Osteocyte (in vitro differentiated cells): Measurements from ENCODE around the gene DPP8. TPM values are rescaled to one million over a fixed set of nuclear protein-coding genes. Genes with fewer than 3 reads are reported as not detected.

ENCODE experiments used
- DNase-seq: peaks from one replicate; pipeline ENCODE4 v3.0.0; 2021; ENCODE audit warnings: mixed read lengths; ENCODE audit not compliant: unreplicated experiment; ENCODE audit errors: extremely low spot score
- H3K27ac Mint-ChIP-seq: one replicate; pipeline ENCODE4 v1.8.0; 2021; ENCODE audit warnings: mild to moderate bottlenecking, mixed read lengths; ENCODE audit not compliant: unreplicated experiment
- H3K27me3 Mint-ChIP-seq: one replicate; pipeline ENCODE4 v1.8.0; 2021; ENCODE audit warnings: mixed read lengths; ENCODE audit not compliant: unreplicated experiment
- H3K36me3 Mint-ChIP-seq: one replicate; pipeline ENCODE4 v1.8.0; 2021; ENCODE audit warnings: mixed read lengths; ENCODE audit not compliant: unreplicated experiment
- H3K4me1 Mint-ChIP-seq: one replicate; pipeline ENCODE4 v1.8.0; 2021; ENCODE audit warnings: mixed read lengths; ENCODE audit not compliant: unreplicated experiment
- H3K4me3 Mint-ChIP-seq: one replicate; pipeline ENCODE4 v1.8.0; 2021; ENCODE audit warnings: mild to moderate bottlenecking, moderate library complexity, mixed read lengths; ENCODE audit not compliant: unreplicated experiment
- H3K9me3 Mint-ChIP-seq: one replicate; pipeline ENCODE4 v1.8.0; 2021; ENCODE audit warnings: mixed read lengths; ENCODE audit not compliant: unreplicated experiment
- total RNA-seq: library from RNA; stranded (reverse); gene quantifications from 2 replicates; pipeline ENCODE4 v1.2.1, GENCODE V29; 2021
- TF ChIP-seq, protein P1 (sequence below): fragments of 200-600 bp; sonication (generic); IDR thresholded peaks from 2 replicates; pipeline ENCODE4 v1.5.0; 2021; ENCODE audit warnings: antibody characterized with exemption, mild to moderate bottlenecking, moderate library complexity

DPP8 gene
- total RNA-seq, 1 donor from 2014 or later: 34.2 TPM

GRCh38 chr15:65547841-65548240, 30.4 kb upstream of the DPP8 start:
- TF ChIP-seq, protein P1, sequence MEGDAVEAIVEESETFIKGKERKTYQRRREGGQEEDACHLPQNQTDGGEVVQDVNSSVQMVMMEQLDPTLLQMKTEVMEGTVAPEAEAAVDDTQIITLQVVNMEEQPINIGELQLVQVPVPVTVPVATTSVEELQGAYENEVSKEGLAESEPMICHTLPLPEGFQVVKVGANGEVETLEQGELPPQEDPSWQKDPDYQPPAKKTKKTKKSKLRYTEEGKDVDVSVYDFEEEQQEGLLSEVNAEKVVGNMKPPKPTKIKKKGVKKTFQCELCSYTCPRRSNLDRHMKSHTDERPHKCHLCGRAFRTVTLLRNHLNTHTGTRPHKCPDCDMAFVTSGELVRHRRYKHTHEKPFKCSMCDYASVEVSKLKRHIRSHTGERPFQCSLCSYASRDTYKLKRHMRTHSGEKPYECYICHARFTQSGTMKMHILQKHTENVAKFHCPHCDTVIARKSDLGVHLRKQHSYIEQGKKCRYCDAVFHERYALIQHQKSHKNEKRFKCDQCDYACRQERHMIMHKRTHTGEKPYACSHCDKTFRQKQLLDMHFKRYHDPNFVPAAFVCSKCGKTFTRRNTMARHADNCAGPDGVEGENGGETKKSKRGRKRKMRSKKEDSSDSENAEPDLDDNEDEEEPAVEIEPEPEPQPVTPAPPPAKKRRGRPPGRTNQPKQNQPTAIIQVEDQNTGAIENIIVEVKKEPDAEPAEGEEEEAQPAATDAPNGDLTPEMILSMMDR: no peak
- H3K9me3 Mint-ChIP-seq: no peaks in the 10 kb centered on the region
- no peak overlapping the region for H3K27ac Mint-ChIP-seq
- H3K4me3 Mint-ChIP-seq: no peak overlapping the region
- H3K4me1 Mint-ChIP-seq: peaks cover 24% of the 10 kb centered on the region
- DNase-seq: no peak
- no peaks in the 10 kb centered on the region for H3K27me3 Mint-ChIP-seq
- H3K36me3 Mint-ChIP-seq: peaks cover 1% of the 10 kb centered on the region

DNA sequence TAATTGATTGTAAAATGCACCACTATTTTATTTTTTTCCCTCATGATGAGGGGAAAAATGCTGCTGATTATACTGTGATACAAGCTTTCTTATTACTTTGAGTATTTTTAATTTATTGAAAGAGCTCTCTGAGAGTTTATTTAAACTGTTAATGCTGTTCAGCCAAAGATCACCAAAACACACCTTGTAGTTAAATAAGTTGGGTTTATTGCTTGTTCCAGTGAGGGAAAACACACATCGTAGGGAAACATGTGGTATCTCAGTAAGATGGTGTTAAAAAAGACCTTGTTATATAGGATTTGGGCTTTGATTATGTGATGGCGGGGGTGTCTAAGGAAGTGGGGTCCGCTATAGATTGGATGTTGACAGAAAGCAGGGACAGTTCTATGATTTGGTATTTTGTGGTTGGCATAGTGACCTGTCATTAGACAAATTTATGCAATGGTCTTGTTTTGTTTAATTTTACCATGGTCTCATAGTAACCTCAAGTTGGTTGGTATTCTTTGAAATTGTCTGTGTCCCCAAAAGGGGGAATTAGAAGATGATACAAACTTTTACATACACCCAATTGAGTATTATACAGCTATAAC, 23.8 kb upstream of the DPP8 start:
- Mint-ChIP-seq H3K9me3 (no peaks in the 10 kb centered on the region), H3K4me1 (peaks cover 8% of the 10 kb centered on the region), H3K4me3 (no peak overlapping the region), H3K27ac (no peak overlapping the region), H3K27me3 (no peaks in the 10 kb centered on the region), H3K36me3 (peaks cover 2% of the 10 kb centered on the region)
- TF ChIP-seq, protein P1: no peak
- DNase-seq: no peak

GRCh38 chr15:65540314-65540713, 22.8 kb upstream of the DPP8 start:
- DNase-seq: no peak
- Mint-ChIP-seq H3K27ac (no peak overlapping the region), H3K27me3 (no peaks in the 10 kb centered on the region), H3K4me3 (no peak overlapping the region), H3K36me3 (peaks cover 2% of the 10 kb centered on the region), H3K4me1 (peaks cover 11% of the 10 kb centered on the region), H3K9me3 (no peaks in the 10 kb centered on the region)
- TF ChIP-seq, protein P1: no peak

GRCh38 chr15:65535192-65535591, 17.7 kb upstream of the DPP8 start:
- Mint-ChIP-seq H3K27ac (no peak overlapping the region), H3K4me1 (peaks cover 47% of the 10 kb centered on the region), H3K27me3 (no peaks in the 10 kb centered on the region), H3K4me3 (no peak overlapping the region), H3K9me3 (no peaks in the 10 kb centered on the region), H3K36me3 (peaks cover 2% of the 10 kb centered on the region)
- TF ChIP-seq, protein P1: no peak
- DNase-seq: no peak

GRCh38 chr15:65533057-65533756, 15.7 kb upstream of the DPP8 start:
- no peaks in the 10 kb centered on the region for H3K27me3 Mint-ChIP-seq
- TF ChIP-seq, protein P1: no peak
- peak overlapping the region; percentile 40 for H3K4me3 Mint-ChIP-seq
- H3K9me3 Mint-ChIP-seq: no peaks in the 10 kb centered on the region
- peaks cover 48% of the 10 kb centered on the region for H3K4me1 Mint-ChIP-seq
- H3K27ac Mint-ChIP-seq: peak overlapping the region; percentile 72
- H3K36me3 Mint-ChIP-seq: peaks cover 2% of the 10 kb centered on the region
- no peak for DNase-seq
